Liver (tissue), 3 donors: ENCODE results near the gene SEMA6B.
A peak's percentile ranks its signal among the peaks of the same experiment; 100 is the strongest.

Source experiments
- ATF3 ChIP-seq: IDR thresholded peaks from 2 replicates; pipeline ENCODE4 v1.6.1; 2016; ENCODE audit warnings: antibody characterized with exemption
- EGR1 ChIP-seq, 2 donors: IDR thresholded peaks; 2 replicates each; pipeline ENCODE4 v1.6.1; 2016 to 2018; ENCODE audit warnings: antibody characterized with exemption in 2 of 2, low read depth in 2 of 2
- MAX ChIP-seq: IDR thresholded peaks from 2 replicates; pipeline ENCODE4 v1.6.1; 2016; ENCODE audit warnings: antibody characterized with exemption
- SP1 ChIP-seq: IDR thresholded peaks from 2 replicates; pipeline ENCODE4 v1.6.1; 2018; ENCODE audit warnings: antibody characterized with exemption, mild to moderate bottlenecking
- YY1 ChIP-seq: IDR thresholded peaks from 2 replicates; pipeline ENCODE4 v1.6.1; 2016; ENCODE audit warnings: antibody characterized with exemption, mild to moderate bottlenecking
- TF ChIP-seq, protein P1 (sequence below): fragments of 150-350 bp; IDR thresholded peaks from 2 replicates; pipeline ENCODE4 v1.5.1; 2017; ENCODE audit warnings: improper control_type of control experiment, low read depth, low read length; ENCODE audit not compliant: missing input control
- TF ChIP-seq, protein P2 (sequence below): IDR thresholded peaks from 2 replicates; pipeline ENCODE4 v1.6.1; 2016; ENCODE audit warnings: antibody characterized with exemption, mild to moderate bottlenecking
- donor health status: healthy.
- donor health status: healthy.

DNA sequence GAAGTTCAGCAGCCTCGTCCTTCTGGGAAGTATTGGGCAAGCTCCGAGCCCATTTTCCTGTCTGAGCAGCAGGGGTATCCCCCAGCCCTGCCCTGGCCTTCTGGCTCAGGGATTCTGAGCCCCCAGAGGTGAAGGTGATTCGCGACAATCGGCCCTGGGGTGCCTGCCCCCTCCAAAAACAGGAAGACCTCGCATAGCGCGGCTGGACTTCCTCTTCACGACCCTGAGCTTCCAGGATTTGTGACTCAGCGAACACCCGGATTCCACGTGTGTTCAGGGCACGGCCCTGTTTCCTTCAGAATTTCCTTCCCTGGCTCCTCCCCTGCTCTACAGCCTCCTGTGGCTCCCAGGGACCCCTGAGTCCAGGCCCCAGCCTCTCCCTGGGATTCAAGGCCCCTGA, at the start of gene SEMA6B:
- TF ChIP-seq MAX (no peak), YY1 (no peak), ATF3 (no peak), EGR1 (IDR thresholded peaks at IDR 0.05; ENCODE audit: low read depth in 2 of 2) (no peak), SP1 (peak; percentile 23)
- TF ChIP-seq, protein P1, sequence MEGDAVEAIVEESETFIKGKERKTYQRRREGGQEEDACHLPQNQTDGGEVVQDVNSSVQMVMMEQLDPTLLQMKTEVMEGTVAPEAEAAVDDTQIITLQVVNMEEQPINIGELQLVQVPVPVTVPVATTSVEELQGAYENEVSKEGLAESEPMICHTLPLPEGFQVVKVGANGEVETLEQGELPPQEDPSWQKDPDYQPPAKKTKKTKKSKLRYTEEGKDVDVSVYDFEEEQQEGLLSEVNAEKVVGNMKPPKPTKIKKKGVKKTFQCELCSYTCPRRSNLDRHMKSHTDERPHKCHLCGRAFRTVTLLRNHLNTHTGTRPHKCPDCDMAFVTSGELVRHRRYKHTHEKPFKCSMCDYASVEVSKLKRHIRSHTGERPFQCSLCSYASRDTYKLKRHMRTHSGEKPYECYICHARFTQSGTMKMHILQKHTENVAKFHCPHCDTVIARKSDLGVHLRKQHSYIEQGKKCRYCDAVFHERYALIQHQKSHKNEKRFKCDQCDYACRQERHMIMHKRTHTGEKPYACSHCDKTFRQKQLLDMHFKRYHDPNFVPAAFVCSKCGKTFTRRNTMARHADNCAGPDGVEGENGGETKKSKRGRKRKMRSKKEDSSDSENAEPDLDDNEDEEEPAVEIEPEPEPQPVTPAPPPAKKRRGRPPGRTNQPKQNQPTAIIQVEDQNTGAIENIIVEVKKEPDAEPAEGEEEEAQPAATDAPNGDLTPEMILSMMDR: no peak
- TF ChIP-seq, protein P2, sequence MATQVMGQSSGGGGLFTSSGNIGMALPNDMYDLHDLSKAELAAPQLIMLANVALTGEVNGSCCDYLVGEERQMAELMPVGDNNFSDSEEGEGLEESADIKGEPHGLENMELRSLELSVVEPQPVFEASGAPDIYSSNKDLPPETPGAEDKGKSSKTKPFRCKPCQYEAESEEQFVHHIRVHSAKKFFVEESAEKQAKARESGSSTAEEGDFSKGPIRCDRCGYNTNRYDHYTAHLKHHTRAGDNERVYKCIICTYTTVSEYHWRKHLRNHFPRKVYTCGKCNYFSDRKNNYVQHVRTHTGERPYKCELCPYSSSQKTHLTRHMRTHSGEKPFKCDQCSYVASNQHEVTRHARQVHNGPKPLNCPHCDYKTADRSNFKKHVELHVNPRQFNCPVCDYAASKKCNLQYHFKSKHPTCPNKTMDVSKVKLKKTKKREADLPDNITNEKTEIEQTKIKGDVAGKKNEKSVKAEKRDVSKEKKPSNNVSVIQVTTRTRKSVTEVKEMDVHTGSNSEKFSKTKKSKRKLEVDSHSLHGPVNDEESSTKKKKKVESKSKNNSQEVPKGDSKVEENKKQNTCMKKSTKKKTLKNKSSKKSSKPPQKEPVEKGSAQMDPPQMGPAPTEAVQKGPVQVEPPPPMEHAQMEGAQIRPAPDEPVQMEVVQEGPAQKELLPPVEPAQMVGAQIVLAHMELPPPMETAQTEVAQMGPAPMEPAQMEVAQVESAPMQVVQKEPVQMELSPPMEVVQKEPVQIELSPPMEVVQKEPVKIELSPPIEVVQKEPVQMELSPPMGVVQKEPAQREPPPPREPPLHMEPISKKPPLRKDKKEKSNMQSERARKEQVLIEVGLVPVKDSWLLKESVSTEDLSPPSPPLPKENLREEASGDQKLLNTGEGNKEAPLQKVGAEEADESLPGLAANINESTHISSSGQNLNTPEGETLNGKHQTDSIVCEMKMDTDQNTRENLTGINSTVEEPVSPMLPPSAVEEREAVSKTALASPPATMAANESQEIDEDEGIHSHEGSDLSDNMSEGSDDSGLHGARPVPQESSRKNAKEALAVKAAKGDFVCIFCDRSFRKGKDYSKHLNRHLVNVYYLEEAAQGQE: no peak
